ENCODE measurements around the gene CRTC2.
"Not testable (repeated sequence)": the region's sequence is repeated elsewhere in the genome, so short reads cannot be mapped to it uniquely, and the experiment has no call there.

Gene CRTC2

DNA sequence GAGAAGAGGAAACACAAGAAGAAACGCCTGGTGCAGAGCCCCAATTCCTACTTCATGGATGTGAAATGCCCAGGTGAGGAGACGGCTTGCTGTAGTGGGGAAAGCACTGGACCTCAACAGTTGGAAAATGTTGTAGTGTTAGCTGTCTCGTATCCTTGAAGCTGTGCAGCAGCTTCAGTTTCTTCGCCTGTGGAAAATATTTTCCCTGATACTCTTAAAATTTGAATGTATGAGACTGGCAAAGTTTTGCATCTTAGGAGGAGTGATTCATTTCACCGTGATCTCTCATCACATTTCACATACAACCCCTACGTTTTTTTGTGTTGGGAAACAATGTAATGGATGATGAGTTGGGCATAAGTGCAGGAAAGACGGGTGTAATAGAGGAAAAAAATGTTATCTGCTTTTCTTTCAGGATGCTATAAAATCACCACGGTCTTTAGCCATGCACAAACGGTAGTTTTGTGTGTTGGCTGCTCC, 32.8 kb upstream of the CRTC2 start:
- H3K4me3 ChIP-seq (replicated peaks; ENCODE audit: low read depth, low read length): peak overlapping the region; percentile 84
- no peak for DNase-seq (ENCODE audit: low read depth)
- TF ChIP-seq, protein P1, sequence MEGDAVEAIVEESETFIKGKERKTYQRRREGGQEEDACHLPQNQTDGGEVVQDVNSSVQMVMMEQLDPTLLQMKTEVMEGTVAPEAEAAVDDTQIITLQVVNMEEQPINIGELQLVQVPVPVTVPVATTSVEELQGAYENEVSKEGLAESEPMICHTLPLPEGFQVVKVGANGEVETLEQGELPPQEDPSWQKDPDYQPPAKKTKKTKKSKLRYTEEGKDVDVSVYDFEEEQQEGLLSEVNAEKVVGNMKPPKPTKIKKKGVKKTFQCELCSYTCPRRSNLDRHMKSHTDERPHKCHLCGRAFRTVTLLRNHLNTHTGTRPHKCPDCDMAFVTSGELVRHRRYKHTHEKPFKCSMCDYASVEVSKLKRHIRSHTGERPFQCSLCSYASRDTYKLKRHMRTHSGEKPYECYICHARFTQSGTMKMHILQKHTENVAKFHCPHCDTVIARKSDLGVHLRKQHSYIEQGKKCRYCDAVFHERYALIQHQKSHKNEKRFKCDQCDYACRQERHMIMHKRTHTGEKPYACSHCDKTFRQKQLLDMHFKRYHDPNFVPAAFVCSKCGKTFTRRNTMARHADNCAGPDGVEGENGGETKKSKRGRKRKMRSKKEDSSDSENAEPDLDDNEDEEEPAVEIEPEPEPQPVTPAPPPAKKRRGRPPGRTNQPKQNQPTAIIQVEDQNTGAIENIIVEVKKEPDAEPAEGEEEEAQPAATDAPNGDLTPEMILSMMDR (IDR thresholded peaks at IDR 0.05; ENCODE audit: low read length, missing control alignments): no peak

GRCh38 chr1:153990468-153991150, 32.2 kb upstream of the CRTC2 start, which contains the start of gene RPS27:
Gene RPS27, plus strand, starts transcription at chr1:153990762. Its CDS starts 35 bp downstream, at chr1:153990797.
- DNase-seq (ENCODE audit: low read depth): peak; percentile 99
- peak within 1 kb of the TSS; percentile 84 for H3K4me3 ChIP-seq (replicated peaks; ENCODE audit: low read depth, low read length)
- TF ChIP-seq, protein P1 (IDR thresholded peaks at IDR 0.05; ENCODE audit: low read length, missing control alignments): no peak

GRCh38 chr1:153987621-153988020, 29.2 kb upstream of the CRTC2 start:
- DNase-seq (ENCODE audit: low read depth): no peak
- TF ChIP-seq, protein P1 (IDR thresholded peaks at IDR 0.05; ENCODE audit: low read length, missing control alignments): no peak
- no peak overlapping the region for H3K4me3 ChIP-seq (replicated peaks; ENCODE audit: low read depth, low read length)

DNA sequence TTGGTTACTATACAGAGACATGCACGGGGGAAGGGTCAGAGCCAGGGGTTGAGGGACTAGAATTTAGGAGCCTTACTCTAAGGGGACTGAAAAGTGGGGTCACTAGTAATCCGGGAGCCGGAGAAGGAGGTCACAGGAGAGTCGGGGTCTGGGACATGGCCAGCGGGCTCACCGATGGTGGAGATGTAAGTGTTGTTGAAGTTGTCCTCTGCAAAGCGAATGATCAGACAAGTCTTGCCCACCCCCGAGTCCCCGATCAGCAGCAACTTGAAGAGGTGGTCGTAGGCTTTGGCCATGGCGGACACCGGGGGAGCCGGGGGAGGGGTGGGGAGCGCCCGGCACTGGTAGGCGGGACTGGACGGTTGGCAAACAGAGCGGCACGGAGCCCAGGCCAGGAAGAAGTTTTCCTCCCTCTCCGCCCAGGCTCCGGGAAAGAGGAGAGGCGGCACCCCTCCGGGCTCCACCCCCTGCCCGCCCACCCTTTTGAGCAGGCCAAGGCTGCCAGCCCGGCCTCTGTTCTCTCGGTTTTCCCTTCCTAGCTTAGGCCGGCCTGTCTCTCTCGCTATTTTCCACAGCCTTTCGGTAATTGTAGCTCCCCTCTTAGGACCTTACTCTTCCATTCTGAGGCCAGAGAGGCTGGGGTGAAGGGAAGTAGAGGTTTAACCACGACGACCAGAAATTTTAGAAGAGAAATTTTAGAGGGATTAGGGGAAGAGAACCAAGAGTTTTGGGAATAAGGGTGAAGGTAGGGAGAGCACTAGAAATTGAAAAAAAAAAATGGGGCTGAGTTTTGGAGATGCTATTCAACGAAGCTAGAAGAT, 27.7 kb upstream of the CRTC2 start, which contains the start of gene RAB13:
RAB13 (minus strand) TSS at position 399 of the 821 bp plus-strand sequence; CDS start at position 296, 103 bp downstream.
- peak; percentile 86 for DNase-seq (ENCODE audit: low read depth)
- peak within 1 kb of the TSS; percentile 70 for H3K4me3 ChIP-seq (replicated peaks; ENCODE audit: low read depth, low read length)
- TF ChIP-seq, protein P1 (IDR thresholded peaks at IDR 0.05; ENCODE audit: low read length, missing control alignments): no peak

- DNase-seq (ENCODE audit: low read depth): peak; percentile 84
- TF ChIP-seq, protein P1 (IDR thresholded peaks at IDR 0.05; ENCODE audit: low read length, missing control alignments): no peak
- H3K4me3 ChIP-seq (replicated peaks; ENCODE audit: low read depth, low read length): peak overlapping the region; percentile 70
Observed at GRCh38 chr1:153985341-153985912, 27.0 kb upstream of the CRTC2 start.

- peak overlapping the region; percentile 70 for H3K4me3 ChIP-seq (replicated peaks; ENCODE audit: low read depth, low read length)
- TF ChIP-seq, protein P1 (IDR thresholded peaks at IDR 0.05; ENCODE audit: low read length, missing control alignments): no peak
- peak; percentile 26 for DNase-seq (ENCODE audit: low read depth)
Observed at GRCh38 chr1:153984123-153984894, 25.9 kb upstream of the CRTC2 start.

- not testable (repeated sequence) for H3K4me3 ChIP-seq (replicated peaks; ENCODE audit: low read depth, low read length); DNase-seq (ENCODE audit: low read depth)
Observed at GRCh38 chr1:153981735-153982134, 23.3 kb upstream of the CRTC2 start.

GRCh38 chr1:153979091-153979490, 20.7 kb upstream of the CRTC2 start:
- not testable (repeated sequence) for H3K4me3 ChIP-seq (replicated peaks; ENCODE audit: low read depth, low read length); DNase-seq (ENCODE audit: low read depth)

Data from fibroblast of pulmonary artery (primary cell).